ENCODE data around the gene SPIB.

Gene SPIB

GRCh38 chr19:50457300-50457699 is 38.6 kb downstream of the SPIB start:
- H3K9ac ChIP-seq (ENCODE audit: low read length) = no peak overlapping the region
- H3K4me1 ChIP-seq (ENCODE audit: control insufficient read depth, insufficient read depth, low read depth, low read length) = peaks cover 12% of the 10 kb centered on the region
- no peak overlapping the region for H4K91ac ChIP-seq (ENCODE audit: low read length)
- no peaks in the 10 kb centered on the region for H3K79me1 ChIP-seq (replicated peaks; ENCODE audit: low read length, poor library complexity, severe bottlenecking)
- H3K9me3 ChIP-seq (ENCODE audit: control insufficient read depth, low read length) = no peaks in the 10 kb centered on the region
- H3K4me3 ChIP-seq (ENCODE audit: insufficient read depth in 1 of 2, low read depth in 1 of 2, low read length in 2 of 2) = no peak overlapping the region
- H2BK15ac ChIP-seq (ENCODE audit: low read depth, poor library complexity, severe bottlenecking) = no peak overlapping the region
- no peak overlapping the region for H2AFZ ChIP-seq (ENCODE audit: low read depth, low read length)
- peaks cover 0 to 15% of the 10 kb centered on the region in 2 experiments for H3K36me3 ChIP-seq (ENCODE audit: control insufficient read depth in 1 of 2, insufficient read depth in 2 of 2, low read depth in 1 of 2, low read length in 2 of 2)
- H4K8ac ChIP-seq (ENCODE audit: low read length) = no peak overlapping the region
- H3K4ac ChIP-seq (ENCODE audit: low read depth in 1 of 2, low read length in 2 of 2) = no peak overlapping the region
- no peak for DNase-seq
- no peak overlapping the region for H2BK5ac ChIP-seq (ENCODE audit: low read depth, low read length, poor library complexity, severe bottlenecking)
- no peak overlapping the region for H2AK5ac ChIP-seq (ENCODE audit: low read length, severe bottlenecking)
- WGBS = 78% methylated on average over 5 of the region's 5 CpGs
- H3K27me3 ChIP-seq (ENCODE audit: control insufficient read depth in 1 of 2, insufficient read depth in 1 of 2, low read length in 2 of 2) = peaks cover 0 to 41% of the 10 kb centered on the region in 2 experiments
- no peak overlapping the region for H3K23ac ChIP-seq (ENCODE audit: low read length in 2 of 2)
- no peak overlapping the region for H3K27ac ChIP-seq (ENCODE audit: low read length, poor library complexity, severe bottlenecking)
- no peak overlapping the region for H2BK12ac ChIP-seq (ENCODE audit: low read length in 2 of 2)
- no peak overlapping the region for H3K14ac ChIP-seq (ENCODE audit: low read length in 2 of 2)
- no peak overlapping the region for H2BK120ac ChIP-seq (ENCODE audit: low read depth, low read length)
- no peak overlapping the region for H3K18ac ChIP-seq (ENCODE audit: low read depth in 1 of 2, low read length in 2 of 2)
- no peak overlapping the region for H3K4me2 ChIP-seq (ENCODE audit: low read length, poor library complexity, severe bottlenecking)

GRCh38 chr19:50458396-50459066 is 39.8 kb downstream of the SPIB start:
- H3K4ac ChIP-seq (ENCODE audit: low read depth in 1 of 2, low read length in 2 of 2) = no peak overlapping the region
- peaks cover 12% of the 10 kb centered on the region for H3K4me1 ChIP-seq (ENCODE audit: control insufficient read depth, insufficient read depth, low read depth, low read length)
- H4K8ac ChIP-seq (ENCODE audit: low read length) = no peak overlapping the region
- no peak overlapping the region for H3K23ac ChIP-seq (ENCODE audit: low read length in 2 of 2)
- DNase-seq = no peak
- no peak overlapping the region for H2BK5ac ChIP-seq (ENCODE audit: low read depth, low read length, poor library complexity, severe bottlenecking)
- no peaks in the 10 kb centered on the region for H3K79me1 ChIP-seq (replicated peaks; ENCODE audit: low read length, poor library complexity, severe bottlenecking)
- peak overlapping the region in 1 of 2 experiments; percentile 56 for H3K4me3 ChIP-seq (ENCODE audit: insufficient read depth in 1 of 2, low read depth in 1 of 2, low read length in 2 of 2)
- H3K27me3 ChIP-seq (ENCODE audit: control insufficient read depth in 1 of 2, insufficient read depth in 1 of 2, low read length in 2 of 2) = peaks cover 0 to 41% of the 10 kb centered on the region in 2 experiments
- 76% methylated on average over 50 of the region's 50 CpGs for WGBS
- H3K9me3 ChIP-seq (ENCODE audit: control insufficient read depth, low read length) = no peaks in the 10 kb centered on the region
- H2BK12ac ChIP-seq (ENCODE audit: low read length in 2 of 2) = no peak overlapping the region
- peaks cover 0 to 15% of the 10 kb centered on the region in 2 experiments for H3K36me3 ChIP-seq (ENCODE audit: control insufficient read depth in 1 of 2, insufficient read depth in 2 of 2, low read depth in 1 of 2, low read length in 2 of 2)
- no peak overlapping the region for H3K9ac ChIP-seq (ENCODE audit: low read length)
- no peak overlapping the region for H2AFZ ChIP-seq (ENCODE audit: low read depth, low read length)
- H3K14ac ChIP-seq (ENCODE audit: low read length in 2 of 2) = no peak overlapping the region
- no peak overlapping the region for H2BK120ac ChIP-seq (ENCODE audit: low read depth, low read length)
- no peak overlapping the region for H3K18ac ChIP-seq (ENCODE audit: low read depth in 1 of 2, low read length in 2 of 2)
- H2BK15ac ChIP-seq (ENCODE audit: low read depth, poor library complexity, severe bottlenecking) = no peak overlapping the region
- no peak overlapping the region for H2AK5ac ChIP-seq (ENCODE audit: low read length, severe bottlenecking)
- H3K27ac ChIP-seq (ENCODE audit: low read length, poor library complexity, severe bottlenecking) = no peak overlapping the region
- no peak overlapping the region for H3K4me2 ChIP-seq (ENCODE audit: low read length, poor library complexity, severe bottlenecking)
- no peak overlapping the region for H4K91ac ChIP-seq (ENCODE audit: low read length)

GRCh38 chr19:50459067-50459456 is 40.3 kb downstream of the SPIB start:
- H3K9me3 ChIP-seq (ENCODE audit: control insufficient read depth, low read length) = no peaks in the 10 kb centered on the region
- no peak overlapping the region for H3K9ac ChIP-seq (ENCODE audit: low read length)
- H2BK120ac ChIP-seq (ENCODE audit: low read depth, low read length) = no peak overlapping the region
- no peak overlapping the region for H2AFZ ChIP-seq (ENCODE audit: low read depth, low read length)
- peaks cover 0 to 44% of the 10 kb centered on the region in 2 experiments for H3K27me3 ChIP-seq (ENCODE audit: control insufficient read depth in 1 of 2, insufficient read depth in 1 of 2, low read length in 2 of 2)
- no peak overlapping the region for H3K4ac ChIP-seq (ENCODE audit: low read depth in 1 of 2, low read length in 2 of 2)
- no peak overlapping the region for H2BK15ac ChIP-seq (ENCODE audit: low read depth, poor library complexity, severe bottlenecking)
- no peak for DNase-seq
- H3K4me1 ChIP-seq (ENCODE audit: control insufficient read depth, insufficient read depth, low read depth, low read length) = peaks cover 12% of the 10 kb centered on the region
- no peak overlapping the region for H2BK5ac ChIP-seq (ENCODE audit: low read depth, low read length, poor library complexity, severe bottlenecking)
- H3K18ac ChIP-seq (ENCODE audit: low read depth in 1 of 2, low read length in 2 of 2) = no peak overlapping the region
- H3K14ac ChIP-seq (ENCODE audit: low read length in 2 of 2) = no peak overlapping the region
- H3K27ac ChIP-seq (ENCODE audit: low read length, poor library complexity, severe bottlenecking) = no peak overlapping the region
- H2AK5ac ChIP-seq (ENCODE audit: low read length, severe bottlenecking) = no peak overlapping the region
- H3K4me3 ChIP-seq (ENCODE audit: insufficient read depth in 1 of 2, low read depth in 1 of 2, low read length in 2 of 2) = no peak overlapping the region
- H2BK12ac ChIP-seq (ENCODE audit: low read length in 2 of 2) = no peak overlapping the region
- H4K91ac ChIP-seq (ENCODE audit: low read length) = no peak overlapping the region
- WGBS = 73% methylated on average over 32 of the region's 32 CpGs
- H4K8ac ChIP-seq (ENCODE audit: low read length) = no peak overlapping the region
- no peak overlapping the region for H3K23ac ChIP-seq (ENCODE audit: low read length in 2 of 2)
- no peak overlapping the region for H3K4me2 ChIP-seq (ENCODE audit: low read length, poor library complexity, severe bottlenecking)
- peaks cover 0 to 11% of the 10 kb centered on the region in 2 experiments for H3K36me3 ChIP-seq (ENCODE audit: control insufficient read depth in 1 of 2, insufficient read depth in 2 of 2, low read depth in 1 of 2, low read length in 2 of 2)
- H3K79me1 ChIP-seq (replicated peaks; ENCODE audit: low read length, poor library complexity, severe bottlenecking) = no peaks in the 10 kb centered on the region

- H3K27me3 ChIP-seq (ENCODE audit: control insufficient read depth in 1 of 2, insufficient read depth in 1 of 2, low read length in 2 of 2) = peaks cover 0 to 49% of the 10 kb centered on the region in 2 experiments
- no CpG with 5 or more reads among the region's 1 CpG for WGBS
- H2BK5ac ChIP-seq (ENCODE audit: low read depth, low read length, poor library complexity, severe bottlenecking) = no peak overlapping the region
- DNase-seq = no peak
- H2BK120ac ChIP-seq (ENCODE audit: low read depth, low read length) = no peak overlapping the region
- H2BK15ac ChIP-seq (ENCODE audit: low read depth, poor library complexity, severe bottlenecking) = no peak overlapping the region
- H3K4me3 ChIP-seq (ENCODE audit: insufficient read depth in 1 of 2, low read depth in 1 of 2, low read length in 2 of 2) = no peak overlapping the region
- peaks cover 0 to 10% of the 10 kb centered on the region in 2 experiments for H3K36me3 ChIP-seq (ENCODE audit: control insufficient read depth in 1 of 2, insufficient read depth in 2 of 2, low read depth in 1 of 2, low read length in 2 of 2)
- peak overlapping the region; percentile 55 for H3K9ac ChIP-seq (ENCODE audit: low read length)
- no peak overlapping the region for H3K23ac ChIP-seq (ENCODE audit: low read length in 2 of 2)
- peak overlapping the region; percentile 31 for H3K4me2 ChIP-seq (ENCODE audit: low read length, poor library complexity, severe bottlenecking)
- H2AK5ac ChIP-seq (ENCODE audit: low read length, severe bottlenecking) = peak overlapping the region; percentile 16
- H3K18ac ChIP-seq (ENCODE audit: low read depth in 1 of 2, low read length in 2 of 2) = no peak overlapping the region
- H3K79me1 ChIP-seq (replicated peaks; ENCODE audit: low read length, poor library complexity, severe bottlenecking) = no peaks in the 10 kb centered on the region
- H4K8ac ChIP-seq (ENCODE audit: low read length) = no peak overlapping the region
- no peak overlapping the region for H2BK12ac ChIP-seq (ENCODE audit: low read length in 2 of 2)
- H3K4me1 ChIP-seq (ENCODE audit: control insufficient read depth, insufficient read depth, low read depth, low read length) = peaks cover 12% of the 10 kb centered on the region
- H3K27ac ChIP-seq (ENCODE audit: low read length, poor library complexity, severe bottlenecking) = peak overlapping the region; percentile 77
- no peak overlapping the region for H2AFZ ChIP-seq (ENCODE audit: low read depth, low read length)
- H3K9me3 ChIP-seq (ENCODE audit: control insufficient read depth, low read length) = no peaks in the 10 kb centered on the region
- H4K91ac ChIP-seq (ENCODE audit: low read length) = no peak overlapping the region
- no peak overlapping the region for H3K4ac ChIP-seq (ENCODE audit: low read depth in 1 of 2, low read length in 2 of 2)
- H3K14ac ChIP-seq (ENCODE audit: low read length in 2 of 2) = no peak overlapping the region
Measured at GRCh38 chr19:50459638-50460037, 40.9 kb downstream of the SPIB start.

Measured in mesenchymal stem cell (in vitro differentiated cells and primary cell).